ENCODE measurements around the gene SRR.

SRR gene

GRCh38 chr17:2343421-2343820 is 39.7 kb downstream of the SRR start:
- no peak for TF ChIP-seq TAF1 (IDR thresholded peaks at IDR 0.05; ENCODE audit: borderline replicate concordance, insufficient read depth, low read length)
- TF ChIP-seq SIN3A (IDR thresholded peaks at IDR 0.05; ENCODE audit: borderline replicate concordance, insufficient read depth, low read length) = no peak
- no peak for TF ChIP-seq FOXP2 (optimal IDR thresholded peaks at IDR 0.05; ENCODE audit: borderline replicate concordance, extremely low read depth, extremely low read length, insufficient read depth)
- TF ChIP-seq REST (IDR thresholded peaks at IDR 0.05; ENCODE audit: insufficient read depth in 1 of 2, low read depth in 2 of 2, low read length in 2 of 2) = no peak
- no peak for TF ChIP-seq POLR2AphosphoS5 (IDR thresholded peaks at IDR 0.05; ENCODE audit: low read depth, low read length)

GRCh38 chr17:2344528-2344927 is 40.8 kb downstream of the SRR start:
- TF ChIP-seq TAF1 (IDR thresholded peaks at IDR 0.05; ENCODE audit: borderline replicate concordance, insufficient read depth, low read length) (no peak), POLR2AphosphoS5 (IDR thresholded peaks at IDR 0.05; ENCODE audit: low read depth, low read length) (no peak), REST (IDR thresholded peaks at IDR 0.05; ENCODE audit: insufficient read depth in 1 of 2, low read depth in 2 of 2, low read length in 2 of 2) (no peak)

GRCh38 chr17:2346475-2346874 is 42.7 kb downstream of the SRR start:
- TF ChIP-seq REST (IDR thresholded peaks at IDR 0.05; ENCODE audit: insufficient read depth in 1 of 2, low read depth in 2 of 2, low read length in 2 of 2) (no peak), SIN3A (IDR thresholded peaks at IDR 0.05; ENCODE audit: borderline replicate concordance, insufficient read depth, low read length) (no peak), POLR2AphosphoS5 (IDR thresholded peaks at IDR 0.05; ENCODE audit: low read depth, low read length) (no peak), TAF1 (IDR thresholded peaks at IDR 0.05; ENCODE audit: borderline replicate concordance, insufficient read depth, low read length) (no peak), FOXP2 (optimal IDR thresholded peaks at IDR 0.05; ENCODE audit: borderline replicate concordance, extremely low read depth, extremely low read length, insufficient read depth) (no peak)

GRCh38 chr17:2347805-2348685 is 44.3 kb downstream of the SRR start:
- TF ChIP-seq FOXP2 (optimal IDR thresholded peaks at IDR 0.05; ENCODE audit: borderline replicate concordance, extremely low read depth, extremely low read length, insufficient read depth) = no peak

GRCh38 chr17:2351269-2351668 is 47.5 kb downstream of the SRR start:
- TF ChIP-seq POLR2AphosphoS5 (IDR thresholded peaks at IDR 0.05; ENCODE audit: low read depth, low read length) (no peak), REST (IDR thresholded peaks at IDR 0.05; ENCODE audit: insufficient read depth in 1 of 2, low read depth in 2 of 2, low read length in 2 of 2) (no peak), FOXP2 (optimal IDR thresholded peaks at IDR 0.05; ENCODE audit: borderline replicate concordance, extremely low read depth, extremely low read length, insufficient read depth) (no peak), TAF1 (IDR thresholded peaks at IDR 0.05; ENCODE audit: borderline replicate concordance, insufficient read depth, low read length) (no peak), SIN3A (IDR thresholded peaks at IDR 0.05; ENCODE audit: borderline replicate concordance, insufficient read depth, low read length) (no peak)

Measured in PFSK-1 (cell line).